Endothelial cell of umbilical vein (primary cell): Measurements from ENCODE around the gene BCAR3. TPM values are rescaled to one million over a fixed set of nuclear protein-coding genes. Genes with fewer than 3 reads are reported as not detected.

ENCODE experiments used
- BruUV-seq: library from RNA; stranded (reverse); fragments of 400-500 nt; replicated peaks from 2 replicates; lab custom pipeline; 2021; lab: Mats Ljungman, UMichigan
- CTCF ChIA-PET: fragments of 300-600, 350-600 bp; sonication (Branson Sonifier 250); formaldehyde crosslinking; loops from one replicate; lab custom pipeline; 2021; ENCODE audit warnings: antibody characterized with exemption, inconsistent platforms; lab: Charles Lee
- POLR2A ChIA-PET: fragments of 300-600, 350-600 bp; sonication (Branson Sonifier 250); formaldehyde crosslinking; loops from one replicate; lab custom pipeline; 2021; ENCODE audit warnings: antibody characterized with exemption, inconsistent platforms; lab: Charles Lee
- DNase-seq: peaks from one replicate; pipeline ENCODE4 v3.0.0-alpha.2; 2011; ENCODE audit warnings: low read depth, low spot score
- FAIRE-seq: peaks from 2 replicates; lab custom pipeline; 2011; peaks lifted over from hg19 to GRCh38; lab: Jason Lieb, UNC
- H2AFZ ChIP-seq: 2 replicates; pipeline ENCODE4 v1.6.0; 2012; ENCODE audit warnings: low read depth, low read length, control low read depth, inconsistent platforms
- H3K27ac ChIP-seq: 2 replicates; pipeline ENCODE4 v1.5.1; 2011; ENCODE audit warnings: low read depth, mild to moderate bottlenecking, control low read depth, low read length, moderate library complexity; ENCODE audit not compliant: insufficient read depth
- H3K27me3 ChIP-seq, 2 experiments: 2 replicates each; pipeline versions ENCODE4 v1.6.0 to v1.6.1; 2011; ENCODE audit warnings: low read length in 2 of 2, mixed read lengths in 1 of 2; ENCODE audit not compliant: control insufficient read depth in 2 of 2, insufficient read depth in 2 of 2
- H3K36me3 ChIP-seq, 2 experiments: 2 replicates in 1 of 2; 3 replicates in 1 of 2; pipeline ENCODE4 v1.5.1; 2011; ENCODE audit warnings: low read length in 2 of 2, mild to moderate bottlenecking in 1 of 2, moderate library complexity in 1 of 2; ENCODE audit not compliant: control insufficient read depth in 2 of 2, insufficient read depth in 2 of 2; ENCODE audit errors: extremely low read depth in 1 of 2
- H3K4me1 ChIP-seq: 3 replicates; pipeline ENCODE4 v1.5.1; 2011; ENCODE audit warnings: mild to moderate bottlenecking, low read length; ENCODE audit not compliant: control insufficient read depth, insufficient read depth; ENCODE audit errors: extremely low read depth
- H3K4me2 ChIP-seq: 2 replicates; pipeline ENCODE4 v1.6.1; 2011; ENCODE audit warnings: low read length, control low read depth, mixed read lengths; ENCODE audit not compliant: insufficient read depth
- H3K4me3 ChIP-seq, 3 experiments: fragments of 200-600 bp in 1 of 3; sonication (generic), shearing (Covaris generic) in 1 of 3; replicated peaks in 1 of 3; 2 replicates each; pipeline ENCODE4 v1.5.1; 2011 to 2016; ENCODE audit warnings: control low read depth in 3 of 3, low read length in 3 of 3, mild to moderate bottlenecking in 2 of 3, inconsistent platforms in 1 of 3, low read depth in 1 of 3, moderate library complexity in 1 of 3; ENCODE audit not compliant: insufficient read depth in 1 of 3
- H3K79me2 ChIP-seq: 2 replicates; pipeline ENCODE4 v1.6.0; 2012; ENCODE audit warnings: low read length, inconsistent platforms; ENCODE audit not compliant: control insufficient read depth, insufficient read depth
- H3K9ac ChIP-seq: replicated peaks from 2 replicates; pipeline ENCODE3; 2011; ENCODE audit warnings: low read length, control low read depth; ENCODE audit not compliant: insufficient read depth; ENCODE audit errors: extremely low read depth
- H3K9me1 ChIP-seq: replicated peaks from 3 replicates; pipeline ENCODE4 v1.6.0; 2011; ENCODE audit warnings: mild to moderate bottlenecking, low read length; ENCODE audit not compliant: control insufficient read depth, insufficient read depth; ENCODE audit errors: extremely low read depth
- H3K9me3 ChIP-seq: replicated peaks from 2 replicates; pipeline ENCODE4 v1.5.1; 2012; ENCODE audit warnings: low read length, inconsistent platforms; ENCODE audit not compliant: control insufficient read depth, insufficient read depth
- H4K20me1 ChIP-seq: replicated peaks from 2 replicates; pipeline ENCODE3; 2011; ENCODE audit warnings: mild to moderate bottlenecking, low read length; ENCODE audit not compliant: control insufficient read depth, insufficient read depth; ENCODE audit errors: extremely low read depth
- EZH2 ChIP-seq: IDR thresholded peaks from 2 replicates; pipeline ENCODE4 v1.6.1; 2012; ENCODE audit warnings: borderline replicate concordance, low read depth, mild to moderate bottlenecking, moderate library complexity, low read length, inconsistent platforms; ENCODE audit not compliant: severe bottlenecking
- FOS ChIP-seq: IDR thresholded peaks from 2 replicates; pipeline ENCODE4 v1.6.1; 2011; ENCODE audit warnings: mild to moderate bottlenecking, low read length, moderate library complexity, borderline replicate concordance; ENCODE audit not compliant: insufficient read depth
- MAX ChIP-seq: IDR thresholded peaks from 2 replicates; pipeline ENCODE4 v1.6.1; 2011; ENCODE audit not compliant: insufficient read depth, insufficient read length
- MYC ChIP-seq: IDR thresholded peaks from one replicate; pipeline ENCODE4 v1.6.1; 2011; ENCODE audit warnings: mild to moderate bottlenecking, low read depth, low read length
- POLR2A ChIP-seq: IDR thresholded peaks from 2 replicates; pipeline ENCODE4 v1.6.1; 2012; ENCODE audit warnings: low read depth, mild to moderate bottlenecking, control low read depth, low read length
- POLR2AphosphoS5 ChIP-seq: IDR thresholded peaks from 2 replicates; pipeline ENCODE4 v1.6.1; 2012; ENCODE audit warnings: low read depth, mild to moderate bottlenecking, control low read depth, low read length, moderate library complexity; ENCODE audit not compliant: insufficient read depth
- dilution Hi-C: fragments of 300-500 bp; cut with MboI; formaldehyde crosslinking; loops from one replicate; pipeline ENCODE4 v1.15.0; 2019; ENCODE audit warnings: low sequenced_read_pairs; ENCODE audit not compliant: extremely low pct_ligation_motif_present
- intact Hi-C: fragments of 100-400 bp; cut with micrococcal nuclease; formaldehyde crosslinking; loops from one replicate; pipeline ENCODE4 v1.10.0; 2022
- polyA plus RNA-seq, 4 experiments: library from polyadenylated mRNA; depleted of rRNA in 3 of 4; stranded (reverse) in 3 of 4; unstranded in 1 of 4; fragments of >200 nt; gene quantifications; 2 replicates each; pipeline versions ENCODE4 v1.2.1 to v1.2.3, GENCODE V29; 2011 to 2012; ENCODE audit warnings: missing spikeins in 1 of 4
- total RNA-seq: library from RNA; stranded (reverse); gene quantifications from 2 replicates; pipeline ENCODE4 v1.2.3, GENCODE V29; 2021
- TF ChIP-seq, protein P1 (sequence below), 2 donors: IDR thresholded peaks; 1 replicate in 1 of 2; 2 replicates in 1 of 2; pipeline ENCODE4 v1.5.1; 2011; ENCODE audit warnings: low read length in 2 of 2, mild to moderate bottlenecking in 2 of 2, moderate library complexity in 2 of 2, control low read depth in 1 of 2, inconsistent platforms in 1 of 2, low read depth in 1 of 2; ENCODE audit not compliant: insufficient read depth in 1 of 2; ENCODE audit errors: extremely low read depth in 1 of 2

BCAR3 gene
- total and polyA plus RNA-seq, 2 donors (not counting 3 experiments of a cell fraction or from before 2014, with no cell fraction given): 17.5 to 32.9 TPM

- dilution Hi-C loops (loop anchor here (25.0 kb wide), 1 partner anchor 143 kb away; no protein-coding TSS in a partner anchor), intact Hi-C loops (loop anchor here (1.0 kb wide), 1 partner anchor 44 kb away; no protein-coding TSS in a partner anchor)
- TF ChIP-seq EZH2: no peak
- TF ChIP-seq POLR2A: no peak
- no peak for TF ChIP-seq POLR2AphosphoS5
- no peak for TF ChIP-seq FOS
- TF ChIP-seq MAX: peak; percentile 56
- BruUV-seq: no TSS peak
- peak; percentile 81 for DNase-seq
- FAIRE-seq: peak; percentile 31
- H3K9me1 ChIP-seq: no peaks in the 10 kb centered on the region
- peaks cover 69% of the 10 kb centered on the region for H3K79me2 ChIP-seq
- H3K9me3 ChIP-seq: no peaks in the 10 kb centered on the region
- CTCF ChIA-PET: interaction anchor here (1.0 to 8.2 kb wide), 11 partner anchors 8 to 177 kb away, joined by 3 to 104 read pairs (median 6); partner anchors contain the start of gene BCAR3
- H3K36me3 ChIP-seq: peaks cover 0 to 7% of the 10 kb centered on the region in 2 experiments
- peak overlapping the region; percentile 26 for H3K4me2 ChIP-seq
- H2AFZ ChIP-seq: no peak overlapping the region
- no peaks in the 10 kb centered on the region for H3K27me3 ChIP-seq
- H3K9ac ChIP-seq: peak overlapping the region; percentile 76
- peak overlapping the region; percentile 92 for H3K27ac ChIP-seq
- POLR2A ChIA-PET: interaction anchor here (0.7 to 1.3 kb wide), 2 partner anchors 12 to 40 kb away, joined by 3 to 4 read pairs; partner anchors contain the start of gene BCAR3
- H3K4me3 ChIP-seq: no peak overlapping the region
- peaks cover 89% of the 10 kb centered on the region for H3K4me1 ChIP-seq
- H4K20me1 ChIP-seq: no peaks in the 10 kb centered on the region
Observed at GRCh38 chr1:93669369-93669768, 12.3 kb downstream of the BCAR3 start.

DNA sequence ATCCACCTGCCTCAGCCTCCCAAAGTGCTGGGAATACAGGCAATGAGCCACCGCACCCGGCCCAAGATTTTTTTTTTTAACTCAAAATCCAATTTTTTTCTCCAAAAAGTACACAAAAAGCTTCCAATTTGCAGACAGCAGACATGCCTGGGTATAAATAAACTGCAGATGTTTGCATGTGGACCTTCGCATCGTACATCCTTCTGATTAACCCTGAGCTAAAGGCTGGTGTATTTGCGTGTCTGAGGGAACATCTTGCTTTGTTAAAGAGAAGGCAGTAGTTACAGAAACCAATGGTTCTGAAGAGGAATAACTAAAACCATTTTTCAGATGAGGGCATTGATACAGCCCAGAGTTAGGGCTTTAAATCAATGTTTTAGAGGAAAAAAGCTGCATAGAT lies 12.7 kb downstream of the BCAR3 start:
- Histone ChIP-seq H3K9me3 (no peaks in the 10 kb centered on the region), H3K4me3 (no peak overlapping the region), H3K27me3 (no peaks in the 10 kb centered on the region), H3K9ac (peak overlapping the region; percentile 76), H3K9me1 (no peaks in the 10 kb centered on the region), H3K4me2 (peak overlapping the region; percentile 26), H3K27ac (peak overlapping the region; percentile 92), H4K20me1 (no peaks in the 10 kb centered on the region), H3K4me1 (peaks cover 89% of the 10 kb centered on the region), H3K79me2 (peaks cover 66% of the 10 kb centered on the region), H3K36me3 (peaks cover 0 to 7% of the 10 kb centered on the region in 2 experiments), H2AFZ (no peak overlapping the region)
- dilution Hi-C loops (loop anchor here (25.0 kb wide), 1 partner anchor 143 kb away; no protein-coding TSS in a partner anchor), intact Hi-C loops (loop anchor here (1.0 kb wide), 1 partner anchor 44 kb away; no protein-coding TSS in a partner anchor)
- TF ChIP-seq FOS (no peak), EZH2 (no peak), MYC (no peak), POLR2AphosphoS5 (no peak), POLR2A (no peak)
- TF ChIP-seq, protein P1, sequence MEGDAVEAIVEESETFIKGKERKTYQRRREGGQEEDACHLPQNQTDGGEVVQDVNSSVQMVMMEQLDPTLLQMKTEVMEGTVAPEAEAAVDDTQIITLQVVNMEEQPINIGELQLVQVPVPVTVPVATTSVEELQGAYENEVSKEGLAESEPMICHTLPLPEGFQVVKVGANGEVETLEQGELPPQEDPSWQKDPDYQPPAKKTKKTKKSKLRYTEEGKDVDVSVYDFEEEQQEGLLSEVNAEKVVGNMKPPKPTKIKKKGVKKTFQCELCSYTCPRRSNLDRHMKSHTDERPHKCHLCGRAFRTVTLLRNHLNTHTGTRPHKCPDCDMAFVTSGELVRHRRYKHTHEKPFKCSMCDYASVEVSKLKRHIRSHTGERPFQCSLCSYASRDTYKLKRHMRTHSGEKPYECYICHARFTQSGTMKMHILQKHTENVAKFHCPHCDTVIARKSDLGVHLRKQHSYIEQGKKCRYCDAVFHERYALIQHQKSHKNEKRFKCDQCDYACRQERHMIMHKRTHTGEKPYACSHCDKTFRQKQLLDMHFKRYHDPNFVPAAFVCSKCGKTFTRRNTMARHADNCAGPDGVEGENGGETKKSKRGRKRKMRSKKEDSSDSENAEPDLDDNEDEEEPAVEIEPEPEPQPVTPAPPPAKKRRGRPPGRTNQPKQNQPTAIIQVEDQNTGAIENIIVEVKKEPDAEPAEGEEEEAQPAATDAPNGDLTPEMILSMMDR (IDR thresholded peaks at IDR 0.05; ENCODE audit: extremely low read depth in 1 of 2, insufficient read depth in 1 of 2, low read depth in 1 of 2, low read length in 2 of 2): no peak
- POLR2A ChIA-PET: interaction anchor here (1.3 kb wide), 1 partner anchor 12 kb away, joined by 4 read pairs; the partner anchor contains the start of gene BCAR3
- DNase-seq (no peak), FAIRE-seq (no peak)
- no TSS peak for BruUV-seq
- CTCF ChIA-PET: interaction anchor here (1.1 to 8.2 kb wide), 6 partner anchors 11 to 177 kb away, joined by 3 to 104 read pairs (median 33); partner anchors contain the start of gene BCAR3
